Liver (tissue), 9 donors: ENCODE results near the gene CCDC102A. TPM values are rescaled to one million over a fixed set of nuclear protein-coding genes. Genes with fewer than 3 reads are reported as not detected.
A peak's percentile ranks its signal among the peaks of the same experiment; 100 is the strongest.

ENCODE experiments used
- DNase-seq: peaks from one replicate; pipeline ENCODE4 v3.0.0-alpha.2; 2017; ENCODE audit warnings: low spot score
- H3K27ac ChIP-seq, 2 donors: one replicate each; pipeline ENCODE4 v1.7.0; 2013; ENCODE audit warnings: inconsistent platforms in 2 of 2, low read length in 2 of 2, control low read depth in 1 of 2, low read depth in 1 of 2, mild to moderate bottlenecking in 1 of 2
- H3K27me3 ChIP-seq, 4 donors: one replicate each; pipeline versions ENCODE4 v1.6.1 to v1.7.0; 2013; ENCODE audit warnings: low read length in 3 of 4, inconsistent platforms in 1 of 4, mild to moderate bottlenecking in 1 of 4, moderate library complexity in 1 of 4; ENCODE audit not compliant: control insufficient read depth in 4 of 4, insufficient read depth in 4 of 4
- H3K36me3 ChIP-seq, 4 donors: one replicate each; pipeline versions ENCODE4 v1.6.1 to v1.7.0; 2013; ENCODE audit warnings: low read length in 3 of 4, mild to moderate bottlenecking in 3 of 4, low read depth in 1 of 4, moderate library complexity in 1 of 4; ENCODE audit not compliant: control insufficient read depth in 4 of 4, insufficient read depth in 3 of 4
- H3K4me1 ChIP-seq, 4 donors: one replicate each; pipeline versions ENCODE4 v1.6.1 to v1.7.0; 2013; ENCODE audit warnings: low read length in 3 of 4, mild to moderate bottlenecking in 3 of 4, moderate library complexity in 1 of 4; ENCODE audit not compliant: control insufficient read depth in 4 of 4, insufficient read depth in 4 of 4
- H3K4me3 ChIP-seq, 3 donors: one replicate each; pipeline versions ENCODE4 v1.6.1 to v1.7.0; 2013; ENCODE audit warnings: low read length in 3 of 3, control low read depth in 1 of 3, low read depth in 1 of 3, mild to moderate bottlenecking in 1 of 3
- H3K9ac ChIP-seq, 2 donors: one replicate each; pipeline ENCODE4 v1.7.0; 2013; ENCODE audit warnings: low read length in 2 of 2, mild to moderate bottlenecking in 2 of 2, moderate library complexity in 2 of 2, control low read depth in 1 of 2, low read depth in 1 of 2
- H3K9me3 ChIP-seq, 4 donors: one replicate each; pipeline versions ENCODE4 v1.6.1 to v1.7.0; 2013; ENCODE audit warnings: low read length in 3 of 4; ENCODE audit not compliant: control insufficient read depth in 4 of 4
- ATF3 ChIP-seq: IDR thresholded peaks from 2 replicates; pipeline ENCODE4 v1.6.1; 2016; ENCODE audit warnings: antibody characterized with exemption
- CTCF ChIP-seq: fragments of 150-350 bp; IDR thresholded peaks from 2 replicates; pipeline ENCODE4 v1.5.1; 2017; ENCODE audit warnings: improper control_type of control experiment, low read depth, low read length; ENCODE audit not compliant: missing input control
- EGR1 ChIP-seq, 2 donors: IDR thresholded peaks; 2 replicates each; pipeline ENCODE4 v1.6.1; 2016 to 2018; ENCODE audit warnings: antibody characterized with exemption in 2 of 2, low read depth in 2 of 2
- FOXA1 ChIP-seq: IDR thresholded peaks from 2 replicates; pipeline ENCODE4 v1.6.1; 2016; ENCODE audit warnings: antibody characterized with exemption
- FOXA2 ChIP-seq: IDR thresholded peaks from 2 replicates; pipeline ENCODE4 v1.6.1; 2016; ENCODE audit warnings: antibody characterized with exemption
- GABPA ChIP-seq, 2 donors: IDR thresholded peaks in 1 of 2; conservative IDR thresholded peaks in 1 of 2; 2 replicates each; pipeline ENCODE4 v1.6.1; 2016; ENCODE audit warnings: antibody characterized with exemption in 2 of 2, mild to moderate bottlenecking in 1 of 2, moderate library complexity in 1 of 2
- HNF4A ChIP-seq, 2 donors: conservative IDR thresholded peaks; 2 replicates each; pipeline ENCODE4 v1.6.1; 2016; ENCODE audit warnings: antibody characterized with exemption in 2 of 2, mild to moderate bottlenecking in 2 of 2
- HNF4G ChIP-seq: IDR thresholded peaks from 2 replicates; pipeline ENCODE4 v1.6.1; 2016; ENCODE audit warnings: antibody characterized with exemption
- JUND ChIP-seq, 2 donors: IDR thresholded peaks; 2 replicates each; pipeline ENCODE4 v1.6.1; 2016; ENCODE audit warnings: antibody characterized with exemption in 2 of 2
- MAX ChIP-seq: IDR thresholded peaks from 2 replicates; pipeline ENCODE4 v1.6.1; 2016; ENCODE audit warnings: antibody characterized with exemption
- NR2F2 ChIP-seq: IDR thresholded peaks from 2 replicates; pipeline ENCODE4 v1.6.1; 2016; ENCODE audit warnings: antibody characterized with exemption
- RAD21 ChIP-seq, 2 donors: IDR thresholded peaks; 2 replicates each; pipeline ENCODE4 v1.6.1; 2016; ENCODE audit warnings: antibody characterized with exemption in 2 of 2, mild to moderate bottlenecking in 2 of 2
- REST ChIP-seq: IDR thresholded peaks from 2 replicates; pipeline ENCODE4 v1.6.1; 2016; ENCODE audit warnings: antibody characterized with exemption, mild to moderate bottlenecking
- RXRA ChIP-seq, 2 donors: IDR thresholded peaks; 2 replicates each; pipeline ENCODE4 v1.6.1; 2017 to 2018; ENCODE audit warnings: antibody characterized with exemption in 2 of 2, mild to moderate bottlenecking in 1 of 2
- SP1 ChIP-seq: IDR thresholded peaks from 2 replicates; pipeline ENCODE4 v1.6.1; 2018; ENCODE audit warnings: antibody characterized with exemption, mild to moderate bottlenecking
- TAF1 ChIP-seq: conservative IDR thresholded peaks from 2 replicates; pipeline ENCODE4 v1.6.1; 2016; ENCODE audit warnings: antibody characterized with exemption, mild to moderate bottlenecking
- YY1 ChIP-seq: IDR thresholded peaks from 2 replicates; pipeline ENCODE4 v1.6.1; 2016; ENCODE audit warnings: antibody characterized with exemption, mild to moderate bottlenecking
- ZBTB33 ChIP-seq: IDR thresholded peaks from 2 replicates; pipeline ENCODE4 v1.6.1; 2016; ENCODE audit warnings: antibody characterized with exemption
- WGBS: extraction: QIAGEN DNeasy Blood & Tissue Kit; methylation state at CpG from one replicate; pipeline ENCODE4 v1.1.7; 2013; 5-methylcytosine and 5-hydroxymethylcytosine counted together
- polyA plus RNA-seq, 2 donors: library from polyadenylated mRNA; stranded (reverse) in 1 of 2; unstranded in 1 of 2; fragments of 200-250 nt in 1 of 2; fragments of >200 nt in 1 of 2; fragmentation: Nextera tagmentation in 1 of 2; extraction: Ambion mirVana in 1 of 2; gene quantifications; one replicate each; pipeline versions ENCODE4 v1.2.1 to v1.2.3, GENCODE V29; 2013 to 2015
- total RNA-seq, 2 donors: library from RNA; depleted of rRNA; stranded (reverse); fragments of >200 nt; gene quantifications; one replicate each; pipeline ENCODE4 v1.2.3, GENCODE V29; 2014
- donor health status: healthy.
- donor health status: healthy.
- donor health status: healthy.
- donor health status: healthy.
- donor health status: healthy.

CCDC102A gene
- total and polyA plus RNA-seq, 4 donors: 0.36 to 2.6 (median 1.7) TPM

GRCh38 chr16:57473176-57473840 is 63.1 kb downstream of the CCDC102A start:
- TF ChIP-seq REST (no peak), JUND (IDR thresholded peaks at IDR 0.05) (no peak)
- Histone ChIP-seq H3K9ac (no peak overlapping the region), H3K4me3 (no peak overlapping the region), H3K36me3 (peaks cover 11 to 40% (median 26%) of the 10 kb centered on the region in 4 donors), H3K4me1 (peaks cover 10 to 62% (median 46%) of the 10 kb centered on the region in 4 donors), H3K27ac (peak overlapping the region; percentile 69 to 87), H3K9me3 (no peaks in the 10 kb centered on the region), H3K27me3 (no peaks in the 10 kb centered on the region)
- DNase-seq: no peak
- 95% methylated on average over 14 of the region's 14 CpGs for WGBS

- WGBS: 68% methylated on average over 4 of the region's 4 CpGs
- TF ChIP-seq MAX (no peak), GABPA (IDR thresholded peaks at IDR 0.05 in 1 of 2, conservative IDR thresholded peaks at IDR 0.05 in 1 of 2) (no peak), HNF4A (conservative IDR thresholded peaks at IDR 0.05) (no peak), YY1 (no peak), ZBTB33 (no peak), NR2F2 (no peak), CTCF (no peak), JUND (IDR thresholded peaks at IDR 0.05) (no peak), ATF3 (no peak), RXRA (IDR thresholded peaks at IDR 0.05) (no peak), SP1 (no peak), HNF4G (no peak), FOXA1 (no peak), EGR1 (IDR thresholded peaks at IDR 0.05; ENCODE audit: low read depth in 2 of 2) (no peak), REST (no peak), FOXA2 (no peak), TAF1 (no peak), RAD21 (IDR thresholded peaks at IDR 0.05) (no peak)
- DNase-seq: no peak
- peaks cover 10 to 56% (median 42%) of the 10 kb centered on the region in 4 donors for H3K4me1 ChIP-seq
- H3K27ac ChIP-seq: peak overlapping the region; percentile 69 to 87
- no peak overlapping the region for H3K4me3 ChIP-seq
- H3K36me3 ChIP-seq: peaks cover 13 to 43% (median 29%) of the 10 kb centered on the region in 4 donors
- no peak overlapping the region for H3K9ac ChIP-seq
- no peaks in the 10 kb centered on the region for H3K9me3 ChIP-seq
- H3K27me3 ChIP-seq: no peaks in the 10 kb centered on the region
Observed at GRCh38 chr16:57472665-57473060, 63.7 kb downstream of the CCDC102A start.
